ENCODE results near the gene VDAC1.
A peak's percentile ranks its signal among the peaks of the same experiment; 100 is the strongest.
"Not testable (repeated sequence)": the region's sequence is repeated elsewhere in the genome, so short reads cannot be mapped to it uniquely, and the experiment has no call there.

The VDAC1 gene, protein sequence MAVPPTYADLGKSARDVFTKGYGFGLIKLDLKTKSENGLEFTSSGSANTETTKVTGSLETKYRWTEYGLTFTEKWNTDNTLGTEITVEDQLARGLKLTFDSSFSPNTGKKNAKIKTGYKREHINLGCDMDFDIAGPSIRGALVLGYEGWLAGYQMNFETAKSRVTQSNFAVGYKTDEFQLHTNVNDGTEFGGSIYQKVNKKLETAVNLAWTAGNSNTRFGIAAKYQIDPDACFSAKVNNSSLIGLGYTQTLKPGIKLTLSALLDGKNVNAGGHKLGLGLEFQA

DNA sequence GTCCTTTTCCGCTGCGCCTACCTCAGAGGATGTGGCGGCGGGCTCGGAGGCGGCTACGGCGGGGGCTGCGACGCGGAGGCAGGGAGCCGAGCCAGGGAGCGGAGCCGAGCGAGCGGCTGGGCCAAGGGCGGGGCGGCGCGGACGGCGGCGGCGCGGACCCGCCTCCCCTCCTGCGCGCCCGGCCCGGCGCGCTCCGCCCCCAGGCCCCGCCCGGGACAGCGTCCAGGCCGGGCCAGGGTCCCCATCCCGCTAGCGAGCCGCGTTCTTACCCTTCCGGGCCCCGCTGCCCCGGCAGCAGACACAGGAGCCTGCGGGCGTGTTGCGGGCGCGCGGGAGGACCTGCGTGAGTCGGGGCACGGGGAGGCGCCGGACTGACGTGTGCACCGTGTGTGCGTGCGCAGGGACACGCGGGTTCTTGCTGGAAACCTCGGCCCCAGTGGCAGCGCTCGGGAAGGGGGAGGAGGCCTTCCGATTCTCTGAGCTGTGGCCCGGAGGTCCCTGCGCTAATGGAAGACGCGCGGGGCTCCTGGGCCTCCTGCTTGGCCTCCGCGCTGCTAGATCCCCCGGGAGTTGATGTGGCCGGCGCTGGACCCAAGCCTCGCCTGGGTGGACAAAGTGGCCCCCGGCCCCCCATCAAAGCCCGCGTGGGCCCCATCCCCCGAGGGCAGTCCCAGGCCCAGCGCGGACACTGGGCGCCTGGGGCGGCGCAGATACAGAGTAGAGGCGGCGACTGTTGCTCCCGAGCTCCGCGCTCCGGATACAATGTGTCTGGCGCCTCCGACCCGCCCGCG lies at the start of gene VDAC1:
VDAC1 (minus strand) TSS at position 350 of the 791 bp plus-strand sequence. CDS start 11,963 bp downstream, outside the sequence.
- peak; percentile 84 for DNase-seq

DNA sequence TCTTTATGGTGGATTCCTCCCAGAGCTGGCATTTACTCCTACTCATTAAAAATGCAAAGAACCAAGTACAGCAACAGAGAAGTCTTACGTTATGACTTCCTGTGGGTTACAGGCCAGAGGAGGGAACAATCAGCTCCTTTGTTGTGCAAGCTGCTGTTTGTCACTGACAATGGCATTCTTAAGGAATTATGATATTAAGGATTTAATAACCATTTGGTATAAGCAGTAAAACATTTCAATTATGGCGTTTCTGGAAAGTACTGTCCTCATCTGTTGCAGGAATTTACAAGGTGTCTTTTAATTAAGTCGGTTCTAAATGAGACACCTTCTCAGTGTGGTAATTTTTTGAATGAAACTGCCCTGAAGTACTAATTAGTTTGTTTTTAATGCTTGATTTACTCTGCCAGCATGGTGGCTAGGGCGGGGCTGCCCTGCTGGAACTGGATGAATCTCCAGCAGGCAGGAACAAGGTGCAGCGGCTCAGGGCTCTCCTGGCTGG lies 49.1 kb upstream of the VDAC1 start:
- DNase-seq, result no peak

DNA sequence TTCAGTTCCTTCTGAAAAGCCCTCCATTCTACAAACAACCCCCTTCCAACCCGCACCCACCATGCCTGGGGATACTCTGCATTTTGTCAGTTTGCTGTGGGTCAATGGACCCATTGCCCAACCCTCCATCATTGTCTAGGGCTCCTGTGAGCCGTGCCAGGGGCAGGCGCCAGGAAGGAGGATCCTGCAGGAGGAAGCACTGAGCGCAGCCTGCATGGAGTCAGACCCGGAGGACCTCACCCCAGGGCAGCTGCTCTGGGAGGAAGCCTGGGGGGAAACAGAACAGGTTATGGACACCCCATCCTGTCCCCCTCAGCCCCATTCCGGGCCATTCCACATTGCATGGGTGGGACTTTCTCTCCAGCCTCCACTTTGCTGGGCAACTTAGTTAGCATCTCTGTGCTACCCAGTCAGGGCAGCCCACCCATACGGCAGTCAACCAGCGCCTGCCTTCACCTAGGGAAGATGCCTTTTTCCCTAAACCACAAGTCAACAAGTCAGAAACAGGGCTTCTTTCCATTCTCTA lies 48.6 kb upstream of the VDAC1 start:
- DNase-seq, result no peak

DNA sequence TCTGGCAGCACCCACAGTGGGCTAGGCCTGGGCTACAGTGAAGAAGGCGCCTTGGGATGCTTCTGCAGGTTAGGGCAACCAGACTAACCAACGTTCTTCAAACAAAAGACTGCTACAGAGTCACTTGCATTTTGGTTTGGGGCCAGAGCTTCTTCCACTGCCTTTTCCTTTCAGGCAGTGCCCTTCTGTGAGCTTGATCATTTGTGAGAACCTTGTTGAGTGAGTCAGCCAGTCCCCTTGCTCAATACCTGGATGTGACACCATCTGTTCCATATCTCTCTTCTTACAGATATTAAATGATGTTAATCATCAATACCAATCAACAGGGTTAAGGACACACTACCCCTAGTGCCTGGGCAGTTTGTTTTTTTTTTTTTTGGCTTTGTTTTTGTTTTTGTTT lies 46.5 kb upstream of the VDAC1 start:
- DNase-seq, result no peak

DNA sequence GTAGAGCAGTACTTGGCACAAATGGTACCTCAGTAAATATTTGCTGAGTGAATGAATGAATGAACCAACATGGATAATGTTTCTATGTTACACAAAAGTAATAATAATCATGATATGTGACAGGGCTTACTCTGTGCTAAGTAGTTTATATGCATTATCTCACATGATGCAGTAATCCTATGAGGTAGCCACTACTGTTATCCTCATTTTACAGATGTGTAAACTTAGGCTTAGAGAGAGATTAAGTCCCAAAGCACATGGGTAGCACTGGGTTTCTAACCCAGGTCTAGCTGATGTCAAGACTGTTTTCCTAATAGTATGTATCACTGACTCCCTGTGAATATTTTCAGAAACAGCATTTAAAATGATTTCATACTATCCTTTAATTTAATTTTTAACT lies 44.1 kb upstream of the VDAC1 start:
- peak; percentile 68 for DNase-seq

DNA sequence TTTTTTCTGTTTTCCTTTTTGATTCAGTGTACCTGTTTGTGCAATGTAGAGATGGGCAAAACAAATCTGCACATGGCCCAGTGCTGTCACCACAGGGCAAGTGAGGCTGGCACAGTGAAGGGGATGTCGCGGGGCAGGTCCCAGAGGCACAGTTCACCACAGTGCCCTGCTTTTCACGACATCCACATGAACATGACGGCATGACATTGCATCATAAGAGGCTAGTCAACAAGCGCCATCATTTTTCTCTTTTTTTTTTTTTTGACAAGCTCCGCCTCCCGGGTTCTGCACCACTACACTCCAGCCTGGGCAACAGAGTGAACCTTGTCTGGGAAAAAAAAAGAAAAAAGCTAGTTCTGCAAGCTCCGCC lies 42.9 kb upstream of the VDAC1 start:
- no peak for DNase-seq

DNA sequence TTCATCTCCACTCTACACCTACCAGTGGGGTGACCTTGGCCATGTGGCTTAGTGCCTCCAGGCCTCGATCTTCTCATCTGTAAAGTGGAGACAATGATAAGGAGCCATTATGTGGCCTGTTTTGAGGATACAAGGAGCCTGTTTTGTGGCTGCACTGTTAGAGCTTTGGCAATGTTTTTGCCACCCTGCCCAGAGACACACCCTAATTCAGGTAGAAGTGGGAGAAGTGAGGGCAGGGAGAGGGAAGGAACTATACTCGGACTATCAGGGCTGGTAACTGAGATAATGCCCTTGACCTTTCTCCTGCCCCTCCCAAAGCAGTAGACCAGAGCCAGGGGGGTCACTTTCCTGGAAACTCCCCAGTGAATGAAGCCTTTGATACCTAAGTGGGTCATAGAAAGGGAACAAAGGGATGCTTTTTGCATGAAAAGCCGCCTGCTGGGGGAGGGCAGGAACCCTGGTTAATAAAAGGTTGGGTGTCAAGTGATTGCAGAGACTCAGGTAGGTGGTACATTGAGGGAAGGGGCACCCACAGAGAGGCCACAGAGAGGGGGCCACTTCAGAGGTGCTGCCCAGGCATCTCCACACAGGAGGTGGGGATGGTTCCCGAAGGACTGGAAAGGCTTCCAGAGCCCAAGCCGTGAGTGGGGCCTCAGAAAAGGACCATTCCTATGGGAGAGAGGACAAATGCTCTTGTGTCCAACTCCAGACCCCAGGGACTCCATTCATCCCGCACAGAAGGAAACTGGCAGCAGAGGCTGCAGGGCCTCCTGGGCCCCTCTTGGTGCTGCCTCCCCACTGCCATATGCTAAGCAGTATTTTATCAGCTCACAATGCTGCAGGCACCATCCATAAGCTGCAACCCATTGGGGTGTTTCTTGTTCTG lies 42.3 kb upstream of the VDAC1 start:
- DNase-seq, result no peak

DNA sequence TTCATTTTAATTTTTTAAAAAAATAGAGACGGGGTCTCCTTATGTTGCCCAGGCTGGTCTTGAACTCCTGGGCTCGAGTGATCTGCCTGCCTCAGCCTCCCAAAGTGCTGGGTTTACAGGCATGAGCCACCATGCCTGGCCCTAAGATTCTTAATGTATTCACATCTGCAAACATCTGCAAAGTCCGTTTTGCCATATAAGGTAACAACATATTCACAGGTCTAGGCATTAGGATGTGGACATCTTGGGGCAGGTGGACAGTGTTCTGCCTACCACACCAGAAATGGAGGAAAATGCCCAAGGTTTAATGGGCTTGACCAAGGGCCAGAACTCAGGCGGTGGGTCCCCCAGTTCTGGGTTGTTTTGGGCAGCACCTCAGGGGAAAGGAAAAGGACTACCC lies 41.6 kb upstream of the VDAC1 start:
- DNase-seq, result no peak

DNA sequence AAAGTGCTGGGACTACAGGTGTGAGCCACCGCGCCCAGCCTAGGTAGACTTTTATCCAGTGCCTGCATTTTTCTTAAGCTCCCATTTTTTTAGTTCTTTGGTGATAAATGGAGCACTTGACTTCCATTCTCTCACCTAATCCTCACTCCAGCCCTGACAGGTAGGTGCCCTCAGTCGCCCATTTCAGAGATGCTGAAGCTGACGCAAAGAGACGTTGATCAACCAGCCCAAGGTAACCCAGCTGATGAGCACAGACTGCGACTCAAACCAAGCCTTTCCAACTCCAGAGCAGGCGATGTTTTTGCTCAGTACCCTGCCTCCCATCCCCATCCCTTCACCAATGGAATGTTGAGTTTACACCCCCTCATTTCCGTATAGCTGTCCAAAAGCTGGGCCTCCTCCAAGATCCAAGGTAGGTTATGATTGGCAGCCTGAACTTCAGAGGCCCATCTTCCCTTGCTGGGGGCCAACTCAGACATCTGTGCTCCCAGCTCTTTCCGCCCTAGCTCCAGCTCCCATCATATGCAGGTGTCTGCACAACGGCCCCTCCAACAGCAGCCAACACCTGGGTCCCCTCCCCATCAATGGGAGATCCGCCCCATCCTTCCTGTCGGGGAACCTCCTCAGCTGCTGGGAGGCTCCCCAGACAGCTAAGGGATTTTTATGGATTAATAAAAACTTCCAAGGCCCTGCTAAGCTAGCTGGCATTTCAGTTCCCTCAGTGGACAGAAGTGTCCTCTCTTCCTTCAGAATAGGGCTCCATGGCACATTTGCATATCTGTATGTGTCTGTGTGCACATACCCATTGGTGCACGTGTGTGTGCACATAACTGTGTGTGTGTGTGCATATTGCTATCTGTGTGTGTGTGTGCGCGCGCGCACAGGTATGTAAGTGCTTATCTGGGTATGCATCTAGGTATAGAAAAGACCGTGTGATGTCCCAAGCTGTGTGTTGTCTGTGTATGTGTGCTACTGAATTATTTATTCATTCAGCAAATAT lies 39.3 kb upstream of the VDAC1 start:
- DNase-seq, result no peak

DNA sequence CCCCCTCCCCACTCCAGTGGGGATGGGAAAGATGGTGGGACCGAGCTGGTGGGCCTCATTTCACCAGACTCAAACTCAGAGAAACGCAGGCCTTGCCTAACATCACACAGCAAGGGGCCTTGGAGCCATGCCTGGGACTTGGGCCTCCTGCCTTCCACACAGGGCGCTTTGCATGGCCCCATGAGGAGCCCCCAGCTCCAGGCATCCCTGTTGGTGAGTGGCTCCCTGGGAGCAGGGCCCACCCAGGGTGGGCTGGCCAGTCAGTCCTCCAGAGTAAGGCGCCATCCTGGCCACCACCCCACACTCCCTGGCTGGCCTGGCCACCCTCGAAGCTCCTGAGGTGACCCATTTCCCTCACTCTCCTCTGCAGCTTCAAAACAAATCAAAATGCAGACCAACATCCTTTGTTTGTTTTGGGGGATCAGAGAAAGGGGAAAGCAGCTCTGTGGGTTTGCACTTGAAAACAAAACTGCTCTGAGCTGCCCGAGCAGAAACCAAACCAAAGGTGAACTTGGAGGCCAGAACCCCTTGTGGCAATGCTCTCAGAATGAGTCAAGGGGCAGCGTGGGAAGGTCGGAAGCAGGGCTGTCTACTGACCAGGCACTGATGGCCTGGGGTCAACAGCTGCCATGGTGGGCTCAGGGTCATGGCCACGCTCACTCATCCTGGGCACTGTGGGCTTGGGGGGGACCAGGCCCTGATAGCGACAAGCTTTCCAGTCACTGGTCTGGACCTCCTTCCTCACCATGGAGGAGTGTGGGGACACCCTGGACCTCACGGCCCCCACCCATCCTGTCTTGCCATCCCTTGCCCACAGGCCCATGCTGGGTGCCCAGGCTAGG lies 37.0 kb upstream of the VDAC1 start:
- DNase-seq, result no peak

DNA sequence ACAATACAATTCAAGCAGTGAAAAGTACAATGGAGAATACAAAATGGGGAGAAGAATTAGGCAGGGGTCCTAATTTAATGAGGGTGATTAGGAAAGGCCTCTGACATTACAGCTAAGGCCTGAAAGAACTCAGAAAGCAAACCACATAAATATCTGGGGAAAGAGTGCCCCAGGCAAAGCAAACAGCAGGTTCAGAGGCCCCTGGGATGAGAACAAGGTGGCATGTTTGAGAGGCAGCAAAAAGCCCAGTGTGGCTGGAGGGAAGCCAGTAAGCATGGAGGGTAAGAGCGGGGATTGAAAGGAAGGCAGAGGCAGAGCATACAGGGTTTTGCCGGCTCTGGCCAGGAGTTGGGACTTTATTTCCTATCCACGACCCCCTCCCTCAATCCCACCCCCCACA lies 33.4 kb upstream of the VDAC1 start:
- no peak for DNase-seq

DNA sequence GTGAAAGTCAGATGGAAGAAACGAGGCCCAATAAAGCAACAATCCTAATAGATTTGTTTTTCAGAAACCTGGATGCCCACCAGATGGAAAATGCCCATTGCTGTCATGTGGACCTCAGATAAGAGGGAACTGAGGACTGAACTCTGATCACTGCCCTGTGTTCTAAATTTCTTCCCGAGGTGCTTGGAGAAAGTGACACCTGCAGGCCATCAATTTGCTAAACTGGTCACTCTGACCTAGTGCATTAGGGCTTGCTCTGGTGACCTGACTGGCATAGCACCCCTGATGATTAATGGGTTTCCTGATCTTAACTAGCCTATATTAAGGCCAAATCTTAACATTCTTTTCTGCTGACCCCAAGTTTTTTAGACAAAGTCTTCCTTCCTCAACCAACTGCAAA lies 32.4 kb upstream of the VDAC1 start:
- no peak for DNase-seq

DNA sequence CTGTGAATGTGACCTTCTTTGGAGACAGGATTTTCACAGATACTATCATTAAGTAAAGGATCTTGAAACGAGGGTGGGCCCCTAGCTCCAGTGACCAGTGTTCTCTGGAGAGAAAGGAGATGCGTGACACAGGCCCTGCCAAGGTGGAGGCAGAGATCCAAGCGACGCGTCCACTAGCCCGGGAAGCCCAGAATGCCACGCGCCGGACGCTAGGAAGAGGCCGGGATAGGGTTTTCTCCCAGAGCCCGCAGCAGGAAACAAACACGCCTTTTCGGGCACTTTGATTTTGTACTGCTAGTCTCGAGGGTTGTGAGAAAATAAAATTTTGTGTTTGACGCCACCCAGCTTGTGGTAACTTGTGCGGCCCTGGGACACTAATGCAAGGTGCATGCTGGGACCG lies 29.6 kb upstream of the VDAC1 start:
- DNase-seq, result no peak

DNA sequence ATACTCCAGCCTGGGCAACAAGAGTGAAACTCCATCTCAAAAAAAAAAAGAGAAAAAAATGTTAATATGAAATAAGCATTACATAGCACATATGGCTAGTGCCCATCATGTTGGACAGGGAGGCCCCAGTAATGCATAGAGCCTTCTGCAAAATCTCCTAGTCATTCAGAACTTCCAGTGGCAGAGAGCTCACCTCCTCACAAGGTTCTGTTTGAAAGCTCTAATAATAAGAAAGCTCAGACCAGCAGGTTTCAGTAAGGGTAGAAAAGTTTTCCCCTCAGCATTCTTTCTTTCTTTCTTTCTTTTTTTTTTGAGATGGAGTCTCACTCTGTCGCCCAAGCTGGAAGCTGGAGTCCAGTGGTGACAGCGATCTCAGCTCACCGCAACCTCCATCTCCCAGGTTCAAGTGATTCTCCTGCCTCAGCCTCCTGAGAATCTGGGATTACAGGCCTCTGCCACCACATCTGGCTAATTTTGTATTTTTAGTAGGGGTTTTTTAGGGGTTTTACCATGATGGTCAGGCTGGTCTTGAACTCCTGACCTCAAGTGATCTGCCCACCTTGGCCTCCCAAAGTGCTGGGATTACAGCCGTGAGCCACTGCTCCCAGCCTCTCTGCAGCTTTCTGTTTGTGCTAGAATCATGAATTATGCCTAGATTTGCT lies 25.7 kb upstream of the VDAC1 start:
- DNase-seq, result not testable (repeated sequence)

DNA sequence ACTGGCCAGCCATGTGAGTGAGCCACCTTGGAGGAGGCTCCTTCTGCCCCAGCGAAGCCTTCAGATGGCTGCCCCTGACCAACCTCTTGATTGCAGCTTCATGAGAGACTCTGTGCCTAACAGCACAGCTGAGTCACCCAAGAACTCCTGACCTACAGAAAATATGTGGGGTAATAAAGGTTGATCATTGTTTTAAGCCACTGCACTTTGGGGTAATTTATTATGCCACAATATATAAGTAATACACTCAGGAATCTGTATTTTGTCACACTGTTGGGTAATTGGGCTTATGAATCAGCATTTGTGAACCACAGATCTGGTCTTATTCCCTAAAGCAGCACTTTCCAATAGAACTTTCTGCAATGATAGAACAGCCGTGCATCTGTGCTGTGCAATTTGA lies 24.4 kb upstream of the VDAC1 start:
- no peak for DNase-seq

DNA sequence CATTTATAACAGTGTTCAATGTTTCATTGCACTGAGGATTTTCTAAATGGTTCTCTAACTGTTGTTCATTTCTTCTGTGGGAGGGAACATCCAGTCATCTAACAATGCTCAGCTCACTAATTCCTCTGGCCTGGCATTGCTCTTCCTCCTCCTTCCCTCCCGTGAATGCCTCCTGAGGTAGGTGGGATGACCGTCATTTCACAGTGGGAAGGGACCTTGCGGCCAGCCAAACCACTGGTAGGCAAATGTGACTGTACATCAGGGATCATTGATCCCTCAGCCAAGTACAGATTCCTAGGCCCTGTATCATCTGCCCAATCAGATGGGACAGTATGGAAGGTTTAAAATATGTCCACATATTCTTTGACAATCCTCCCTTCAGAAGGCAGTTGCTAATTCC lies 23.7 kb upstream of the VDAC1 start:
- no peak for DNase-seq

DNA sequence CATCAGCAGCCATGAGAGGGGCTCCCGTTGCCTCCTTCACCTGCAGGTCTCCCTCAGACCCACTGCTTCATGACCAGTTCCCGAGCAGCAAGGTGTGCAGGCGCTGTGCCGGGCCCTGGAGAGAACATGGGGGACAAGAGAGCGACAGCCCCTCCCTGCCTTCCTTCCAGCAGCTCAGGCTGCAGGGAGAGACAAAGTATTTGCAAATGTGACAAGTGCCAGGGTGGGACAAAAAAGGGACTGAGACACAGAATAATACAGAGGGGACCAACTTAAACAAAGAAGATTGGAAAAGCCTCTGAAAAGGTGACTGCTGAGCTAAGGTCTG lies 22.5 kb upstream of the VDAC1 start:
- no peak for DNase-seq

DNA sequence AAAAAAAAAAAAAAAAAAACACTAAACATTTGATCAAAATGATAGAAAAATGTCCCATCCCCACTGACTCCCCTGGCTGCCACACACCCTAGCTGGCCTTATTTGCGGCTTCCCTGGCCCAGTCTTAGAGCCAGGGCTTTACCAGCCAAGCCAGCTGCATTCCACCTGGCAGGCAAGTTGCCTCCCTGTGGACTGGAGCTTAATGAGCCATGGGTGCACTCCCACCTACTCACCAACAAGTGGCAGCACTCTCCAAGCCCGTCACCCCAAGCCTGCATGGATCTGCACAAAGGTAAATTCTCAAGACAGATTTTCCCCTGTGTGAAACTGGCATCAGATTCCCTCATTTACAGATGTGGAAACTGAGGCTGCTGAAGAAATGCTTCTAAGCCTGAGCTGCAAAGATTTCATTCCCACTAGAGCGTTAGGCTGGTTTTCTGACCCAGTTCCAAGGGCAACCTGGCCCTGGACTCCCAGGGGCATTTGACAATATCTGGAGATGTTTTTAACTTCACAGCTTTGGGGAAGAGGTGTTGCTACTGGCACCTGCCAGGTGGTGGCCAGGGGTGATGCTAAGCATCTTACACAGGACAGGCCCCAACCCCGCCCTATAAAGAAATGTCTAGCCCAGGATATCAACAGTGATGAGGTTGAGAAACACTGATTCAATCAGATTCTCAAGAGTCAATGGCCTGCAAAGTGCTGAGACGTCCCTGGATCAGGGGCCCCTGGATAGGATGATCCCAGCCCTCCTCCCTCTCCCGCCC lies 21.9 kb upstream of the VDAC1 start:
- peak; percentile 89 for DNase-seq

DNA sequence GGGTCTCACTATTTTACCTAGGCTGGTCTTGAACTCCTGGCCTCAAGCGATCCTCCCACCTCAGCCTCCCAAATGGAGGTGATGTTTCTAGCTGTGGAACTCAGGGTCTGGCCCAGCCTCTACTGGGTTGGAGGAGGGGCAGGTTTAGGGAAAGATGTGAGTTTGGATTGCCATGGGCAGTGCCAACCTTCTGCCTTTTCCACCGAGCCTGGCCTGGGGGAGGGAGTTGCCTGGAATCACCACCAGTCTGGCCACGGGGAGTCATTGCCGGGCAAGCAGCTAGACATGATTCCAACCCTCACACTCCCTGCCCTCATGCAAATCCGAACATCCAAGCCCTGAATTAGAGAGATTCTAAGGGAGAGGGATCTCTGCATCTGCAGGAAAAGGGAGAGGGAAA lies 21.0 kb upstream of the VDAC1 start:
- DNase-seq, result no peak

DNA sequence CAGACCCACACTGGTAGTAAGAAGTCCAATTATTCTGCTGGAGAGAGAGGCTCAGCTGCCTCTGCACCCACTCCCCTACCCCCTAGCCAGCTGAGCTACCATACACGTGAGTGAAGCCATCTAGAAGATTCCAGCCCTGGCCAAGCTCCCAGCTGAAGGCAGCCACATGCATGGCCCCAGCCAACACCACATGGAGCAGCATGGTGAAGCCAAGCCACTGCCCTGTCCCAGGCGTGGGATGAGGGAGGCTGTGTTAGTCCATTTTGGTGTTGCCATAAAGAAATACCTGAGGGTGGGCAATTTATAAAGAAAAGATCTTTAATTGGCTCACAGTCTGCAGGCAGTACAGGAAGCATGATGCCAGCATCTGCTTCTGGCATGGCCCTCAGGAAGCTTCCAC lies 20.0 kb upstream of the VDAC1 start:
- DNase-seq, result no peak
